Keratinocyte (primary cell): ENCODE results near the gene DRD1.
"Not testable (repeated sequence)": the region's sequence is repeated elsewhere in the genome, so short reads cannot be mapped to it uniquely, and the experiment has no call there.

Experiments used
- CTCF ChIP-seq, 3 experiments: IDR thresholded peaks in 1 of 3; conservative IDR thresholded peaks in 1 of 3; optimal IDR thresholded peaks in 1 of 3; 2 replicates in 2 of 3; 3 replicates in 1 of 3; pipeline versions ENCODE3 to v1.5.1; 2011; ENCODE audit warnings: low read length in 3 of 3, mild to moderate bottlenecking in 3 of 3, moderate library complexity in 2 of 3, control low read depth in 1 of 3, inconsistent platforms in 1 of 3; ENCODE audit not compliant: insufficient read depth in 2 of 3; ENCODE audit errors: extremely low read depth in 1 of 3
- EZH2 ChIP-seq: IDR thresholded peaks from one replicate; pipeline ENCODE4 v1.6.1; 2012; ENCODE audit warnings: inconsistent platforms, mild to moderate bottlenecking, low read length, moderate library complexity

- not testable (repeated sequence) for TF ChIP-seq CTCF (optimal IDR thresholded peaks at IDR 0.05 in 1 of 3, IDR thresholded peaks at IDR 0.05 in 1 of 3, conservative IDR thresholded peaks at IDR 0.05 in 1 of 3; ENCODE audit: extremely low read depth in 1 of 3, insufficient read depth in 2 of 3, low read length in 3 of 3); EZH2
Observed at GRCh38 chr5:175454338-175454737, 10.4 kb upstream of the DRD1 start.
